Regular cardiac myocyte (primary cell): ENCODE measurements around the gene NAP1L2. TPM values are rescaled to one million over a fixed set of nuclear protein-coding genes. Genes with fewer than 3 reads are reported as not detected.

ENCODE experiments used
- total RNA-seq: library from RNA; depleted of rRNA; stranded (reverse); fragments of >200 nt; gene quantifications from 2 replicates; pipeline ENCODE4 v1.2.3, GENCODE V29; 2014

NAP1L2 gene, protein sequence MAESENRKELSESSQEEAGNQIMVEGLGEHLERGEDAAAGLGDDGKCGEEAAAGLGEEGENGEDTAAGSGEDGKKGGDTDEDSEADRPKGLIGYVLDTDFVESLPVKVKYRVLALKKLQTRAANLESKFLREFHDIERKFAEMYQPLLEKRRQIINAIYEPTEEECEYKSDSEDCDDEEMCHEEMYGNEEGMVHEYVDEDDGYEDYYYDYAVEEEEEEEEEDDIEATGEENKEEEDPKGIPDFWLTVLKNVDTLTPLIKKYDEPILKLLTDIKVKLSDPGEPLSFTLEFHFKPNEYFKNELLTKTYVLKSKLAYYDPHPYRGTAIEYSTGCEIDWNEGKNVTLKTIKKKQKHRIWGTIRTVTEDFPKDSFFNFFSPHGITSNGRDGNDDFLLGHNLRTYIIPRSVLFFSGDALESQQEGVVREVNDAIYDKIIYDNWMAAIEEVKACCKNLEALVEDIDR
- total RNA-seq, result 2.3 and 2.8 TPM in 2 replicates

DNA sequence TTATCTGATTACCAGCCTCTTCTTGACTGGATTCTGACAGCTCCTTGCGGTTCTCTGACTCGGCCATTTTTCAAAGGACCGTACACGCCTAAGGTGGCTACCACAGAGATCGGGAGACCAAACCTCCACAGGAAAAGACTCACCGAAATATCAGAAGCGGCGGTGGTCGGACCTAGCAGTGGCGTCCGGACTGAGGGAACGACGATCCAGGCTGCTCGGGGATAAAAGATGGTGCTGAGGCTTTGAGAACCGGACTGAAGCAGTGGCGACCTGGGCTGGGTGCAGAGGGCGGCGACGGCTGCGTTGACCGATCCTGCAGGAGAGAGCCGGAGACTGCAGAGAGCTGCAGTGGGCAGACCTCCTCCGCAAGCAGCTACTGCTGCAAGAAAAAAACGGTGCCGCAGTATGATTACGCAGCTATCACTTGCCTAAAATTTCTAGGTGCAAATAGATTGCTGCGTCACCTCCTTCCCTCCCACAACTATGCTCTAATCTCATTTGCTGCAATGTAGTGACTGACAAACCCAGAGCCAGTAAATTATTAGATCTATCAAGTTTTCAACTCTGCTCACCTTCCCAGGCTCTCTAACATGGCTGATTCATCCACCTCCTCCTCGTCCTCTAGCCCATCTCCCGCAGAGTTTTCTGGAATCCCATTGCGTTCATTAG, at the start of gene NAP1L2:
NAP1L2 (minus strand) TSS at position 426 of the 669 bp plus-strand sequence; CDS start at position 67, 359 bp downstream.

Other genes with a start within 250 kb of the NAP1L2 start
- gene PABPC1L2B, start 211.9 kb downstream of the NAP1L2 start, total RNA-seq, result not detected in 2 replicates
- gene PABPC1L2A, start 135.3 kb downstream of the NAP1L2 start, total RNA-seq, result not detected in 2 replicates
- gene CDX4, start 232.2 kb upstream of the NAP1L2 start, total RNA-seq, result not detected in 2 replicates